HG02970 (cell line): ENCODE results near the gene HLA-DMA.

Experiments
- ATAC-seq: cut with Tn5 transposase; IDR thresholded peaks from one replicate; pipeline ENCODE4 v1.9.1; 2021; ENCODE audit warnings: mild to moderate bottlenecking, moderate library complexity, moderate number of reproducible peaks; ENCODE audit not compliant: unreplicated experiment, low FRiP score

HLA-DMA gene

DNA sequence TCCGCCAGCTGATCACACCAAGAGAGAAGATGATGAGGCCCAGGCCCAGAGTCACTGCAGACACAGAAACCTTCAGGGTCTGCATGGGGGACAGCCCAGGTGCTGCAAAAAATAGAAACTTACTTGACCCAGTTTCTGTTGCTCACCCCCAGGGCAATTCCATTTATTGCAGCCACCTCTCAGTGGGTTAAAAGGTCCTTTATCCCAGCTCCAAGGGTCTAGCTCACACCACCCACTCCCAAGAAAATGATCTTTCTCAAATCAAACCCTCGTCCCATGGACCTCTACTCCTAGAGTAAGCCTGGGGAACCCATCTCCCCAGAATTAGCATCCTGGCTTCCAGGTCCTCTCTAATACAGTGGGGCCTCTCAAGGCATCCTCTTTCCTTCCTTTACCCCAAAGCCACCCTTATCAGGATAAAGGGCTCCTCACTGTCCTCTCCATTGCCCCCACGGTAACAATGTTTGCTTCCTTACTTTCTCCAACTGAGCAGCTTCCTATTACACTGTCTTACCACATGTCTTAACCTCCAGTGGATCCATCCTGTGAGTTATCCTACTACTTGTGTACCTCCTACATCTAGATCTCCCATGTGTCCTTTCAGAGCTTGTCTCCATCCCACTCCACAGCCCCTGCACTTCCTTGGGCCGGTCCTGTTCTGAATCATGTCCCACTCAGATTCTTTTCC is 17.2 kb downstream of the HLA-DMA start:
- no peak for ATAC-seq

DNA sequence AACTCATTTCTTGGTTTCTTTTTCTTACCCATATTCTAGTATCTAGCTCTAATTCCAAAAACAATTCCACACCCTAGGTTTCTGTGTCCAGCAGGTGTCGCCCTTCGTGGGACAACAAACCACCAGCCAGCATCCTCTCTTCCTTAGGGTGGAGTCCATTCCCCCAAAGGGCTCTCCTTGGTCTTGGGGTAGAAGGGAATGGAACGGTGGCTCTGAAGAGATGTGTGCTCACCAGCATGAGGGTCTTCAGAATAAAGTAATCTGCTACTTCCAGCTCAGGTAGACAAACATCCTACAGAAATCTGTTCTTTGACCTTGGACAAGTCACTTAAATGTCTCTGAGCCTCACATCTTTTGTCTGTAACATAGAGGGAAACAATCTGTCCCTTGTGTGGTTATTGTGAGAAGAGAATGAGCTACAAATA is 19.2 kb downstream of the HLA-DMA start:
- no peak for ATAC-seq

DNA sequence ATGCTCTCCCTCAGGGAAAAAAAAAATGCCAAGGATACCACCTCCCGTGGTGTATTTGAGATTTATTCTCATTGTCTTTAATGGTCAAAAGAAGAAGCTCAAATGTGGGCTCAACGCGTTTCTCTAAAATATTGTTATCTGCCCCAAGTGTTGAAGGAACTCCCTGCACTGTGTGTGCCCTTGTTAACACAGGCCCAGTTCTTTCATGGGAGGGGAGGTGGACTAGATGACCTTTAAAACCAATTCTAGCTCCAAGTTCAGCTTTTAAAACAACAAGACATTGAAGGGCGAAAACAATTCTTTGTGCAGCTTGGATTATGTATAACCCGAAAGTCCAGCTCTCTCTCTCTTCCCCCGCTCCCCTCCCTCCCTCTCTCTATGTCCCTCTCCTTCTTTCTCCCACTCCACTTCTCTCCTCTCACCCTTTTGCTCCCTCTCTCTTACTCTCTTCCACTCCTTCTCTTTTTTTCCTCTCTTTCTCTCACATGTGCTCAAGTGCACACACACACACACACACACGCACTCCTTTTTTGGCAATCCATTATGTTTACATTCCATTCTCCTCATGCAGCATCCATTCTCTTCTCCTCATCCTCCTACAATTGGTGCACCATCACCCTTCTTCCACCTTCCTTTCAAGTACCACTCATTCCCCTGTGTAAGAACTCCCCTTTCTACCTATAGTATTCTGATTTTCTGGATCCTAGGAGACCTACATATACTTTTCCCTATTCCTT is 20.6 kb downstream of the HLA-DMA start:
- no peak for ATAC-seq

DNA sequence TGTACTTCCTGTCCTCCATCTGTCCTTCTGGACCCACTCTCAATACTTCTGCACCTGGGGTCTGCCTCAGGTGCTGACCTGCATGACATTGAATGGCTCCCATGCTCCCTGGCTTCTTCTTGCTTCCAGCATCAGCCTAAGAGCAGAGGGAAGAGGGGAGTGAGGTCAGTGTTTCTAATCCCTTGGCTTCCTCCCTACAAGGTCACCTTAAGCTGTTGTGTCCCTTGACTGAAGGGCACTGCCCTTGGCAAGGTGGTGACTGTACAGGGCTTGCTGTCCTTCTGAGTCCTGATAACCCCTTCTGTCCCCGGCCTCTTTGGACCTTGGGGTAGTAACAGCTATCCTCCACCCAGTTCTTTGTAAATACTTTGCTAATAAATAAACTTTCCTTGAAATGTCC is 21.7 kb downstream of the HLA-DMA start:
- no peak for ATAC-seq

DNA sequence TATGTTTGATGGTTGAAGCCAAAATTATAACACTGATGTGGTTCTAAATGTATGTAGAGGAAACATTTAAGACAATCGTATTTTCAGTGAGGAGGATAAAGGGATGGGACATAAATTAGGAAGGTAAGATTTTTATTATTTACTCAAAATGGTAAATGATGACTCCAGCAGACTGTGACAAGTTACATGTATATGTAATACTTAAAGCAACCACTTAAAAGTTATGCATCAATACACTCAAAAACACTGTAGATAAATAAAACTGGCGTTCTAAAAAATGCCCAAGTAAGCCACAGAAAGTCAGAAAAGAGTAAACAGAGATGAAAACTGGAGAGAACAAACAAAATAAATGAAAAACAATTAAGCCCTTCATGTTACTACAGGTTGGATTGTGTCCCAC is 30.8 kb downstream of the HLA-DMA start:
- no peak for ATAC-seq

DNA sequence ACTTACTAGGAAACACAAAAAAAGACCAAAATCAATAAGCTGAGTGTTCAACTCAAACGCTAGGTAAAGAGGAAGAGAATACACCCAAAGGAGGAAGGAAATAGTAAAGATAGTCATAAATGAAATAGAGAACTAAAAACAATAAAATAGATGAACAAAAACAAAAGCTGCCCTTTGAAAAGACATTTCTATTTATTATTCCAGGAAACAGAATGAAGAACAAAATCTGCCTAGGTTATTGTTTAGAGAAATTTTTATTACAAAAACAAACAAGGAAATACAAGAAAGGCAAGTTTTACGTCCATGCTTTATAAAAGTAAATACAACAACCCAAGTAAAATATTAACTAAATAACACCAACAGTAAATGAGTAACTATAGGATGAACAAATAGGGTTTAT is 32.2 kb downstream of the HLA-DMA start:
- ATAC-seq = no peak

DNA sequence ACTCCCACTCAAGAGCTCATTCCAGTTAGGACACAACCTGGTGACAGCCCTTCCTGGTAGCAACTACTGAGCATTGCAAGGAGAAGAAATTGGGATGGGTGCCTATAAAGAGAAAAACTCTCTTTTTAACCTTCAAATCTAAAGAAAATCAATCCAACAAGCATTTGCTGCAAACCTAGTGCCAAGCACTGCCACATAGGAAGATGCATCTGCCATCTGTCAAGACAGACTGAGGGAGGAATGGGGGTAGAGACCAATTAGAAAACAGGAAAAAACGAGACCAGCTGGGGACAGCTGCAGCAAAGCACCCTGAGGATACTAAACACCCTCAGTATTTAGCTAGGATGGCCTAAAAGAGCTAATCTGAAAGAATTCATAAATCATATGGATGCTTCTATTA is 39.9 kb downstream of the HLA-DMA start:
- ATAC-seq = no peak

DNA sequence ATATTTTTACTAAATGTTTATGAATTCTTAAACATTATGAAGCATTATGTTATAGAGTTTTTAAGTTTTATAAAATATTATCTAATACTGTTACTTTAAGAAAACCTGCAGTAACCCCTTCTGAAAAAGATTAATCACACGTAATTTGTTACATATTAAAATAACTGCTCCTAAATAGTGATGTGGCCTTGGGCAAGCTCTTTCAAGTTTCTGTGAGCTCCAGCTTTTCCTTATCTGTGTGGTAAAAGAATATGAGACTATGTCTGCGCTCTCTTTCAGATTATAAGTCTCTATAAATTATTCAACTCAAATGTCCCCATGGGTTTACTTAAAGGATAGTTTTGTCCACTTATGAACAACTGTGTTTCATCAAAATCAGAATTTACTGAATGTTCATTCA is 44.0 kb downstream of the HLA-DMA start:
- ATAC-seq = no peak

DNA sequence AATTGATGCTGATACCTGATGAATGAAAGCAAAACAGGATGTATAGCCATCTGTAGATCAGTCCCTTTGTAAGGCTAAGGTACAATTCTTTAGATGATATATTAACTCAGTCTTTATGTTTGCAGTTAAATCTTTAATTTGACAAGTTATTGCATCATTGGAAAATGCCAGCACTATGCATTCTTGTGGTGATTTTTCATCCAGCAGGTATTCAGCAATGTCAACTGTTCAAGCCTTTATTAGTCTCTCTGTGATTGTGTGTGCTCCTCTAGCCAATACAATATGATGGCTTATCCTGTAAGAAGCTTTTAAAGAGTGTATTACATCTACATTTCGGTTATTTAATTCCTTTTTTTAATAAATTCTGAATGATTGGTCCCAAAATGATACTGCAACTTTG is 46.4 kb downstream of the HLA-DMA start:
- ATAC-seq = no peak

DNA sequence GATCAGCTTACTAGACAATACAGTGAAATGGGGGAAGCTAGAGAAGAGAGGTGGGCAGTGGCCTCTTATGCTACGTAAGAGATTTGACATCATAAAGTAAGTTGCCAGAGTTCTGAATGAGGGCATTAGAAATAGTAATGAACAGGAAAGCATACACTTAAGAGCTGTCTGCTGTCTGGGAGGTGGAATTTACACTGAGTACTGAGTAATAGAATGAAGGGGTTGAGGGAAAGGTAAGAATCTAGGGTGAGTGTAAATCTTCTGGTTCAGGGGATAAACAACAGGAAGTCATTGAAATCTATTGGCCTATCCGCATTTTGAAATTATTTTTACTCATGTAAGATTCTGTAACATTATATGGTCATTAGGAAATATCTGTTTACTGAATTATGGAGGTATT is 47.8 kb downstream of the HLA-DMA start:
- ATAC-seq = no peak

DNA sequence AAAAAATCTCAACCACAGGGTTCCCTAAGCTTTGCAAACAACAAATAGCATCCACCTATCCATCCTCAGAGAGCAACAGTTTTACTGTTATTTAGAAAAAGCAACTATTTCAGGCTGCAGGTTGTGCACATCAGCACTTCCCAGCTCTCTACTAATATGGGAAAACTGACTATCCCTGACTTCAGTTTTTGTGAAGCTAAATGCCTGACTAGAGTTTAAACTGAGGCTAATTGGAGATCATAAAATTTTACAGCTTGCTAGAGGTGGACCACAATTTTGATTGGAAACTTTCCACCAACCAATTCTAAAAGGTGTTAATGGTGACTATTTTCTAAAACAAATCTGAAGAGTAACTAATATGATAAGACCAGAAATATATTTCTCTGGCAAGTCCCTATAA is 48.9 kb downstream of the HLA-DMA start:
- no peak for ATAC-seq
